ENCODE results near the gene SDK1.

The SDK1 gene

DNA sequence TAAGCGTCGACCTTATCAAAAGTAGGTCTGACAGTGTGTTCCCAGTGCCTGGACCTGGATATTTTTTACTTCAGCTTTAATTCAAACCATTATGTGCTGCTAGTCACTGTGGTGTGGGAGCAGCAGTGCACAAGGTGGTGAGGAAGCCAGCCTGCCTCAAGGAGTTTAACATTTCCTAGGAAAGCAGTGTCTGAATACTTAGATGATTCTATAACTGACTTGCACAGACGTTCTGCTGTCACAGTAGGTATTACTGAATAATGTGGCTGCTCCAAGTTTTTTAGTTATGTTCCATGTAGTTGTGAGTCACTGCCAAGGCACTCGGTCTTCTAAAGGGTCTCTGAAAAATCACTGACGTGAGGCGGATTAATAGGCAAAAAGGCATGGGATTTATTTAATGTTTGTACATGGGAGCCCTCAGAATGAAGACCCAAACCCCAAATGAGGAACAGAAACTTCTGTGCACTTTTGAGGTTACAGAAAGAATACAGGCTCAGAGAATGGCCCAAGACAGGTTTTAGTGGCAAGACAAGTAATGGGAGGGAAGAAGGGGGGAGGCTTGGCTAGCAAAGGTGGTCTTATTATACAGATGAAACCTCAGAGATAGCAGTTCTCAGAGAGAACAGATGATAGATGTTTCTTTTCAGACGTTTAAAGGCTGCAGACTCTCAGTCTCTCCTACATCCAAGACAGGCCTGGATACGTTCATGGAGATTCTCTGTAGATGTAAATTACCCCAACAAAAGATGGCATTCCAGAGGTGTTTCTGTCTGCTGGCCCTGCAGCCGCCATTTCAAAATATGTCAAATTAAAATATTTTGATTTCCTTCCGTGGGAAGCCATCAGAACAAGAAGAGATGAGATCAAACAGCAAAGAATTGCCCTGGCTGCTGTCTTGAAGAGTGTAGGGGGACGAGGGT, 209.3 kb downstream of the SDK1 start:
- Histone ChIP-seq H3K27me3 (ENCODE audit: control insufficient read depth in 1 of 2, insufficient read depth in 2 of 2, low read length in 2 of 2) (no peaks in the 10 kb centered on the region), H3K9ac (ENCODE audit: low read length) (no peak overlapping the region), H3K4me3 (ENCODE audit: low read depth in 1 of 2, low read length in 2 of 2) (no peak overlapping the region), H3K27ac (ENCODE audit: low read depth, low read length) (no peak overlapping the region), H3K36me3 (ENCODE audit: insufficient read depth, low read length) (no peaks in the 10 kb centered on the region), H3K9me3 (ENCODE audit: low read length) (no peaks in the 10 kb centered on the region), H3K4me1 (ENCODE audit: insufficient read depth, low read length) (no peaks in the 10 kb centered on the region)

DNA sequence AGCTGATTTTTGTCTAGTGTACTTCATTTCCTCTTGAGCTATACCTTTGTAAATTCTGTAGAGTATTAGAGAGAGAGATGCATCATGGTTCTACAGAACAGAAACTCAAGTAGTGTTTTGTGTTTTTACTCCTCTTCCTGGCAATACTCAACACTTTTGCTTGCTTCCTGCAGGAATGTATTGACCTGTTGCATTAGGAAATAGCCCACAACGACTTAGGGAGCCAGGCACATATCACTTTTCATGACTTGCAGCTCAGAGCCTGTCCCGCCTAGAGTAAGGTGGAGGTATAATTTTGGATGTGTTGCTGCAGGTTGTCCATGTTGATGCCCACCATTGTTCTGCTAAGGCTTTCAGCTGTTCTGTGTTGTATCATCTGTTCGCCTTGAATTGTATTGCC, 216.3 kb downstream of the SDK1 start:
- H3K9ac ChIP-seq (ENCODE audit: low read length): no peak overlapping the region
- no peaks in the 10 kb centered on the region for H3K36me3 ChIP-seq (ENCODE audit: insufficient read depth, low read length)
- no peak overlapping the region for H3K4me3 ChIP-seq (ENCODE audit: low read depth in 1 of 2, low read length in 2 of 2)
- no peak overlapping the region for H3K27ac ChIP-seq (ENCODE audit: low read depth, low read length)
- no peaks in the 10 kb centered on the region for H3K27me3 ChIP-seq (ENCODE audit: control insufficient read depth in 1 of 2, insufficient read depth in 2 of 2, low read length in 2 of 2)
- H3K9me3 ChIP-seq (ENCODE audit: low read length): no peaks in the 10 kb centered on the region
- H3K4me1 ChIP-seq (ENCODE audit: insufficient read depth, low read length): peaks cover 7% of the 10 kb centered on the region

DNA sequence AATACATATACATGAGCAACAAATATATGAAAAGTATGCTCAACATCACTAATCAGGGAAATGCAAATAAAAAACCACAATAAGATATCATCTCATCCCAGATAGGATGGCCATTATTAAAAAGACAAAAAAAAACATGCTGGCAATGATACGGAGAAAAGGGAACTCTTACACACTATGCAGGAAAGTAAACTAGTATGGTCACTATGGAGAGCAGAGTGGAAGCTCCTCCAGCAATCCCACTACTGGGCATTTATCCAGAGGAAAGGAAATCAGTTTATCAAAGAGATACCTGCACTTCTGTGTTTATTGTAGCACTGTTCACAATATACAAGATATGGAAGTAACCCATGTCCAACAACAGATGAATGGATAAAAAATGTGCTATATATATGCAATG, 217.5 kb downstream of the SDK1 start:
- no peaks in the 10 kb centered on the region for H3K27me3 ChIP-seq (ENCODE audit: control insufficient read depth in 1 of 2, insufficient read depth in 2 of 2, low read length in 2 of 2)
- no peaks in the 10 kb centered on the region for H3K36me3 ChIP-seq (ENCODE audit: insufficient read depth, low read length)
- no peak overlapping the region for H3K27ac ChIP-seq (ENCODE audit: low read depth, low read length)
- no peak overlapping the region for H3K9ac ChIP-seq (ENCODE audit: low read length)
- peaks cover 7% of the 10 kb centered on the region for H3K4me1 ChIP-seq (ENCODE audit: insufficient read depth, low read length)
- H3K4me3 ChIP-seq (ENCODE audit: low read depth in 1 of 2, low read length in 2 of 2): no peak overlapping the region
- H3K9me3 ChIP-seq (ENCODE audit: low read length): no peaks in the 10 kb centered on the region

- H3K27ac ChIP-seq (ENCODE audit: low read depth, low read length): no peak overlapping the region
- no peaks in the 10 kb centered on the region for H3K36me3 ChIP-seq (ENCODE audit: insufficient read depth, low read length)
Measured at GRCh38 chr7:3520206-3520605, 219.2 kb downstream of the SDK1 start.

GRCh38 chr7:3527496-3528124, 226.6 kb downstream of the SDK1 start:
- Histone ChIP-seq H3K36me3 (ENCODE audit: insufficient read depth, low read length) (no peaks in the 10 kb centered on the region), H3K27ac (ENCODE audit: low read depth, low read length) (no peak overlapping the region), H3K9ac (ENCODE audit: low read length) (no peak overlapping the region), H3K4me1 (ENCODE audit: insufficient read depth, low read length) (no peaks in the 10 kb centered on the region), H3K27me3 (ENCODE audit: control insufficient read depth in 1 of 2, insufficient read depth in 2 of 2, low read length in 2 of 2) (no peaks in the 10 kb centered on the region), H3K4me3 (ENCODE audit: low read depth in 1 of 2, low read length in 2 of 2) (no peak overlapping the region), H3K9me3 (ENCODE audit: low read length) (no peaks in the 10 kb centered on the region)

More at GRCh38 chr7:3520206-3520605, 219.2 kb downstream of the SDK1 start:
- H3K27me3 ChIP-seq (ENCODE audit: control insufficient read depth in 1 of 2, insufficient read depth in 2 of 2, low read length in 2 of 2): no peaks in the 10 kb centered on the region
- H3K4me3 ChIP-seq (ENCODE audit: low read depth in 1 of 2, low read length in 2 of 2): no peak overlapping the region
- H3K9ac ChIP-seq (ENCODE audit: low read length): no peak overlapping the region
- H3K9me3 ChIP-seq (ENCODE audit: low read length): no peaks in the 10 kb centered on the region
- H3K4me1 ChIP-seq (ENCODE audit: insufficient read depth, low read length): peaks cover 7% of the 10 kb centered on the region

DNA sequence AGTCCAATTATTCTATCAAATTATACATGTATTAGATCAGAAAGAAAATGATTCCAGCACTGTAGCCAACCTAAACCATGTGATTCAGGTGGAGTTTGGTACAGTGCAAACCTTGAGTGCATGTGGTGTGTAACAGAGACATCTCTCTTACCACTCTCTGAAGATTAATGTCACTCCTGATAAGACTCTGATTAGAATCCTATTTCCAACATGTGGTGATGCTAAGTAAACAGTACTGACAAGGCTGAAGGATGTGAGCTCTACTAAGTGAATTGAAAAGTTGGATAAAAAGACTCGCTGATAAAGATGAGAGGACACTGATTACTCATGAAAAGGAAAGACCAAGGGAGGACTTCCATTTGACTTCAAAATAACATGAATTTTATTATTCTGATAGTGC, 232.0 kb downstream of the SDK1 start:
- Histone ChIP-seq H3K9me3 (ENCODE audit: low read length) (no peaks in the 10 kb centered on the region), H3K27me3 (ENCODE audit: control insufficient read depth in 1 of 2, insufficient read depth in 2 of 2, low read length in 2 of 2) (no peaks in the 10 kb centered on the region), H3K27ac (ENCODE audit: low read depth, low read length) (no peak overlapping the region), H3K9ac (ENCODE audit: low read length) (no peak overlapping the region), H3K4me3 (ENCODE audit: low read depth in 1 of 2, low read length in 2 of 2) (no peak overlapping the region), H3K36me3 (ENCODE audit: insufficient read depth, low read length) (no peaks in the 10 kb centered on the region), H3K4me1 (ENCODE audit: insufficient read depth, low read length) (no peaks in the 10 kb centered on the region)

DNA sequence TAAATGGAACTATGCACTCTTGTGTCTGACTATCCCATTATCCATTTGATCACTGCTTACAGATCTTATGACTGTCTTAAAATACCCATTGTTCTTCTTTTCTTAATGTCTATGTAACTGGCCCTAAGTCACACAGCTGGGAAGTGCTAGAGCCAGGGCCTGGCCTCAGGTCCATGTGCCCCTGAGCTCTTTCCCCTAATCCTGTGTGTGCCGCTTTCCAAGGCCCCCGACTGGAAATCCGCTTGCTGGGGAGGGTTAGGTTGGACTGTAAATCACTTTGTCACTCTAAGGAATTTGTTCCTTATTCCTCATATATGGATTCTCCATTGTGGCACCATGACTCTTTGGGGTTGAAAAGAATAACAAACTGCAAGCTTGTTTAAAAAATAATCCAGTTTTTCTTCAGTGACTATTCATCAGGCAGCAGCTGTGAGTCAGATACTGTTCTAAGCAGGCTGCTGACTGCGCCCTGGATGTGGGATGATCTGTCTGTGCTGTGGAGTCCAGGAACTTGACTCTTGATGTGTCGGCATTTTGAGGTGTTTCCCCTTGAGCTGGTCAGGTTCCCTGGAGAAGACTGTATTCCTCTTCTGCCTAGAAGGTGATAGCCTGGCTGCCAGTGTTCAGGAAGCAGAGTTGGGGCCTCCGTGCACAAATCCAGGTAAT, 236.3 kb downstream of the SDK1 start:
- H3K36me3 ChIP-seq (ENCODE audit: insufficient read depth, low read length): no peaks in the 10 kb centered on the region
- no peaks in the 10 kb centered on the region for H3K9me3 ChIP-seq (ENCODE audit: low read length)
- no peak overlapping the region for H3K4me3 ChIP-seq (ENCODE audit: low read depth in 1 of 2, low read length in 2 of 2)
- H3K27me3 ChIP-seq (ENCODE audit: control insufficient read depth in 1 of 2, insufficient read depth in 2 of 2, low read length in 2 of 2): no peaks in the 10 kb centered on the region
- H3K9ac ChIP-seq (ENCODE audit: low read length): no peak overlapping the region
- H3K4me1 ChIP-seq (ENCODE audit: insufficient read depth, low read length): no peaks in the 10 kb centered on the region
- H3K27ac ChIP-seq (ENCODE audit: low read depth, low read length): no peak overlapping the region

- Histone ChIP-seq H3K27me3 (ENCODE audit: control insufficient read depth in 1 of 2, insufficient read depth in 2 of 2, low read length in 2 of 2) (no peaks in the 10 kb centered on the region), H3K9me3 (ENCODE audit: low read length) (no peaks in the 10 kb centered on the region), H3K36me3 (ENCODE audit: insufficient read depth, low read length) (no peaks in the 10 kb centered on the region), H3K4me1 (ENCODE audit: insufficient read depth, low read length) (no peaks in the 10 kb centered on the region), H3K9ac (ENCODE audit: low read length) (no peak overlapping the region), H3K4me3 (ENCODE audit: low read depth in 1 of 2, low read length in 2 of 2) (no peak overlapping the region), H3K27ac (ENCODE audit: low read depth, low read length) (no peak overlapping the region)
Measured at GRCh38 chr7:3538041-3538440, 237.0 kb downstream of the SDK1 start.

- H3K27me3 ChIP-seq (ENCODE audit: control insufficient read depth in 1 of 2, insufficient read depth in 2 of 2, low read length in 2 of 2): no peaks in the 10 kb centered on the region
- H3K4me3 ChIP-seq (ENCODE audit: low read depth in 1 of 2, low read length in 2 of 2): no peak overlapping the region
- H3K4me1 ChIP-seq (ENCODE audit: insufficient read depth, low read length): no peaks in the 10 kb centered on the region
- no peaks in the 10 kb centered on the region for H3K36me3 ChIP-seq (ENCODE audit: insufficient read depth, low read length)
- H3K9ac ChIP-seq (ENCODE audit: low read length): no peak overlapping the region
- no peaks in the 10 kb centered on the region for H3K9me3 ChIP-seq (ENCODE audit: low read length)
- no peak overlapping the region for H3K27ac ChIP-seq (ENCODE audit: low read depth, low read length)
Measured at GRCh38 chr7:3540456-3541220, 239.6 kb downstream of the SDK1 start.

DNA sequence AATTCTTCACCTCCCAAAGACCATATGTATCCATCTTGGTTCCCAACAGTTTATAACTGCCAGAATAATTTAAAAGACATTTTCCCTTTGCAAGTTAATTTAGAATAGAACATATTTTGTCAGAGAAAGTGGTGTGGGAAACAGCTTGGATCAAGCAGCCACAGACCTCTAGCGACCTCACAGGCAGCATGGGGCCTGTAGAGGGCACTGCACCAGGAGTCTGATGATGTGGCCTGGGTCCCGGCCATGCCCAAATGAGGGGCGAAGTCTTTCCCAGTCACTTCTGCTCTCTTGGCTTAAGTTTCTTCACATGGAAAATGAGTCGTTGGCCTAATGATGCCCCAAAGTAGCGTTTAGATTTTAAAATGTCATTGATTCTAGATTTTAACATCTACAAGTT, 243.2 kb downstream of the SDK1 start:
- Histone ChIP-seq H3K9ac (ENCODE audit: low read length) (no peak overlapping the region), H3K9me3 (ENCODE audit: low read length) (no peaks in the 10 kb centered on the region), H3K27me3 (ENCODE audit: control insufficient read depth in 1 of 2, insufficient read depth in 2 of 2, low read length in 2 of 2) (no peaks in the 10 kb centered on the region), H3K4me3 (ENCODE audit: low read depth in 1 of 2, low read length in 2 of 2) (no peak overlapping the region), H3K4me1 (ENCODE audit: insufficient read depth, low read length) (no peaks in the 10 kb centered on the region), H3K36me3 (ENCODE audit: insufficient read depth, low read length) (no peaks in the 10 kb centered on the region), H3K27ac (ENCODE audit: low read depth, low read length) (no peak overlapping the region)

- Histone ChIP-seq H3K9ac (ENCODE audit: low read length) (no peak overlapping the region), H3K4me1 (ENCODE audit: insufficient read depth, low read length) (no peaks in the 10 kb centered on the region), H3K27ac (ENCODE audit: low read depth, low read length) (no peak overlapping the region), H3K27me3 (ENCODE audit: control insufficient read depth in 1 of 2, insufficient read depth in 2 of 2, low read length in 2 of 2) (no peaks in the 10 kb centered on the region), H3K9me3 (ENCODE audit: low read length) (no peaks in the 10 kb centered on the region), H3K36me3 (ENCODE audit: insufficient read depth, low read length) (no peaks in the 10 kb centered on the region), H3K4me3 (ENCODE audit: low read depth in 1 of 2, low read length in 2 of 2) (no peak overlapping the region)
Measured at GRCh38 chr7:3548815-3549214, 247.8 kb downstream of the SDK1 start.

Measured in muscle layer of colon (tissue), 2 donors.